ENCODE data around the gene DBH. TPM values are rescaled to one million over a fixed set of nuclear protein-coding genes. Genes with fewer than 3 reads are reported as not detected.

The DBH gene
- total and polyA plus RNA-seq, 2 of the 13 experiments (the other 11 are each of a cell fraction or from before 2014, with no cell fraction given): not detected

DNA sequence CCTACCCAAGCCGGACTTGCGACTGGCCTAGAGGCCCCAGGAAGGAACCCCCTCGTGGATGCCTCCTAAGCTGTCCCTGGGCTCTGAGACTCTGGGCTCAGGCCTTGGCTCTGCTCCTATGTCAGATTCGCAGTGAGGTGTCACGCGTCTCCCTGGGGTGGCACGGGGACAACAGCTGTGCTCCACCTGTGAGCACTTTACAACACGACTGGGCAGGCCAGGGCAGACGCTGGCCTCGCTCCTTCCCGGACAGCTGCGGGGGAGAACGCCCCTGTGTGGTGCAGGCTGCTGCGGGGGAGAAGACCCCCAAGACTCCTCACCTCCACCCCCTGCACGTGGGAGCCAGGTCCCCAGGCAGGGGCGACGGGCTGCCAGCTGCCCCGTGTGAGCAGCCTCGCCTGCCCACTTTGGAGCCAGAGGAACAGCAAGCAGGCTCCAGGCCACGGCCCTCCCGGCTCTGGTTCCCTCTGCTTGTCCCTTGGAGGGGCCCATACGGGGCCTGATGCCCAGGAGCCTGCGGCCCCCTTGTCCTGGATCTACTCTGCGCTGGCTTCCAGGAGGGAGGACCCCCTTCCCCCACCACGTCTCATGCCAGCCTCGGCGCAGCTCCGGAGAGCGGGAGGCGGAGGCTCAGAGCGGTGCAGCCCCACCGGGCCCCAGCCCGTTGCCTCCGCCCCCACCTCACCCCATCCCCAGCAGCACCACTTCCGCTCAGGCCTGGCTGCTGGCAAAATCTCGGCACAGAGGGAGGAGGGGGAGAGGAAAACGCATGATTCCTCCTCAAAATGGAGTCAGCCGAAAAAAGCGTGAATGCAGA is 66.0 kb downstream of the DBH start:
- H3K27me3 ChIP-seq (ENCODE audit: control insufficient read depth in 1 of 2, insufficient read depth in 2 of 2, low read length in 2 of 2): no peaks in the 10 kb centered on the region
- H4K20me1 ChIP-seq (ENCODE audit: insufficient read depth, low read length): no peaks in the 10 kb centered on the region
- in situ Hi-C loops (cut with HindIII; ENCODE audit: extremely low pct_ligation_motif_present, low pct_unique_long_range_greater_than_20kb): no loop called here
- no peak overlapping the region for H3K9ac ChIP-seq (ENCODE audit: insufficient read depth, low read depth, low read length)
- ChIA-PET POLR2A (no interaction called here), CTCF (ENCODE audit: low intra/inter-chr PET ratio, low total read pairs) (no interaction called here)
- H3K9me3 ChIP-seq (ENCODE audit: low read length): no peaks in the 10 kb centered on the region
- no peak for ATAC-seq
- intact Hi-C loops (cut with micrococcal nuclease; ENCODE audit: unreplicated experiment): no loop called here
- H3K4me2 ChIP-seq (ENCODE audit: low read depth, low read length): no peak overlapping the region
- no peak overlapping the region for H3K4me3 ChIP-seq (replicated peaks in 1 of 3; ENCODE audit: insufficient read depth in 1 of 3, low read depth in 2 of 3, low read length in 3 of 3)
- no peaks in the 10 kb centered on the region for H3K79me2 ChIP-seq (ENCODE audit: insufficient read depth, low read length)
- no peak for DNase-seq (ENCODE audit: low spot score)
- FAIRE-seq: no peak
- no TSS peak for BruUV-seq (replicated peaks)
- no peaks in the 10 kb centered on the region for H3K4me1 ChIP-seq (ENCODE audit: insufficient read depth, low read length)
- H3K27ac ChIP-seq (ENCODE audit: extremely low read length, insufficient read depth, low read length): no peak overlapping the region
- 94% methylated on average over 17 of the region's 39 CpGs for WGBS (ENCODE audit: low lambda C conversion rate)
- H2AFZ ChIP-seq (ENCODE audit: low read length): no peak overlapping the region
- H3K36me3 ChIP-seq (replicated peaks in 1 of 2; ENCODE audit: control insufficient read depth in 1 of 2, insufficient read depth in 2 of 2, low read length in 2 of 2): peaks cover 4 to 9% of the 10 kb centered on the region in 2 experiments; a peak in 2 of 5 replicates
- TF ChIP-seq CHD4 (IDR thresholded peaks at IDR 0.05; ENCODE audit: borderline replicate concordance, low read length) (no peak), ZNF512B (CRISPR knock-in tag; IDR thresholded peaks at IDR 0.05; ENCODE audit: borderline replicate concordance) (no peak), ZNF577 (CRISPR knock-in tag; IDR thresholded peaks at IDR 0.05; ENCODE audit: borderline replicate concordance, low read depth) (no peak), ZNF569 (CRISPR knock-in tag; IDR thresholded peaks at IDR 0.05; ENCODE audit: borderline replicate concordance) (no peak), ZNF20 (CRISPR knock-in tag; IDR thresholded peaks at IDR 0.05) (no peak), SRSF4 (IDR thresholded peaks at IDR 0.05; ENCODE audit: low read depth, low read length, poor library complexity, severe bottlenecking) (no peak), ERF (CRISPR knock-in tag; IDR thresholded peaks at IDR 0.05) (no peak), BRD4 (CRISPR knock-in tag; IDR thresholded peaks at IDR 0.05) (no peak), CTCF (CRISPR knock-in tag; IDR thresholded peaks at IDR 0.05) (no peak)
- TF ChIP-seq, protein P1, sequence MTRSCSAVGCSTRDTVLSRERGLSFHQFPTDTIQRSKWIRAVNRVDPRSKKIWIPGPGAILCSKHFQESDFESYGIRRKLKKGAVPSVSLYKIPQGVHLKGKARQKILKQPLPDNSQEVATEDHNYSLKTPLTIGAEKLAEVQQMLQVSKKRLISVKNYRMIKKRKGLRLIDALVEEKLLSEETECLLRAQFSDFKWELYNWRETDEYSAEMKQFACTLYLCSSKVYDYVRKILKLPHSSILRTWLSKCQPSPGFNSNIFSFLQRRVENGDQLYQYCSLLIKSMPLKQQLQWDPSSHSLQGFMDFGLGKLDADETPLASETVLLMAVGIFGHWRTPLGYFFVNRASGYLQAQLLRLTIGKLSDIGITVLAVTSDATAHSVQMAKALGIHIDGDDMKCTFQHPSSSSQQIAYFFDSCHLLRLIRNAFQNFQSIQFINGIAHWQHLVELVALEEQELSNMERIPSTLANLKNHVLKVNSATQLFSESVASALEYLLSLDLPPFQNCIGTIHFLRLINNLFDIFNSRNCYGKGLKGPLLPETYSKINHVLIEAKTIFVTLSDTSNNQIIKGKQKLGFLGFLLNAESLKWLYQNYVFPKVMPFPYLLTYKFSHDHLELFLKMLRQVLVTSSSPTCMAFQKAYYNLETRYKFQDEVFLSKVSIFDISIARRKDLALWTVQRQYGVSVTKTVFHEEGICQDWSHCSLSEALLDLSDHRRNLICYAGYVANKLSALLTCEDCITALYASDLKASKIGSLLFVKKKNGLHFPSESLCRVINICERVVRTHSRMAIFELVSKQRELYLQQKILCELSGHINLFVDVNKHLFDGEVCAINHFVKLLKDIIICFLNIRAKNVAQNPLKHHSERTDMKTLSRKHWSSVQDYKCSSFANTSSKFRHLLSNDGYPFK (CRISPR knock-in tag; IDR thresholded peaks at IDR 0.05; ENCODE audit: borderline replicate concordance): no peak

Data from HepG2 (cell line).